K562 (cell line): ENCODE measurements around the gene TGFB1I1. TPM values are rescaled to one million over a fixed set of nuclear protein-coding genes. Genes with fewer than 3 reads are reported as not detected.

Experiments used
- ATAC-seq: fragments of 200-7000 bp; cut with Tn5 transposase; 3 replicates; pipeline ENCODE4 v1.9.1; 2020; ENCODE audit warnings: moderate library complexity
- BruUV-seq: library from RNA; stranded (reverse); fragments of 400-500 nt; replicated peaks from 2 replicates; lab custom pipeline; 2021; lab: Mats Ljungman, UMichigan
- CTCF ChIA-PET: fragments of 300-600 bp; formaldehyde crosslinking; extraction: SDS; loops from one replicate; lab custom pipeline; 2021; ENCODE audit warnings: low intra/inter-chr PET ratio; lab: Yijun Ruan, JAX
- POLR2A ChIA-PET: fragments of 300-600, 350-650 bp; sonication (Branson Sonifier 250); formaldehyde crosslinking; extraction: SDS; loops from one replicate; lab custom pipeline; 2021; ENCODE audit warnings: antibody characterized with exemption, inconsistent platforms; lab: Yijun Ruan, JAX
- DNase-seq, 4 experiments: peaks; one replicate each; pipeline versions ENCODE4 v3.0.0 to v3.0.0-alpha.2; 2011 to 2018; ENCODE audit warnings: low spot score in 3 of 4, mixed read lengths in 3 of 4; ENCODE audit errors: extremely low read depth in 1 of 4
- FAIRE-seq: peaks from 2 replicates; lab custom pipeline; 2011; peaks lifted over from hg19 to GRCh38; lab: Jason Lieb, UNC
- H2AFZ ChIP-seq: 2 replicates; pipeline ENCODE4 v1.6.0; 2011; ENCODE audit warnings: low read depth, low read length, control low read depth, inconsistent platforms
- H3K27ac ChIP-seq: fragments of 200-600 bp; 3 replicates; pipeline ENCODE4 v1.8.0; 2011; ENCODE audit warnings: low read depth, mild to moderate bottlenecking, control low read depth, inconsistent platforms, low read length, moderate library complexity, mixed read lengths; ENCODE audit errors: extremely low read depth
- H3K27me3 ChIP-seq, 2 experiments: fragments of 300-600 bp in 1 of 2; 2 replicates in 1 of 2; 3 replicates in 1 of 2; pipeline versions ENCODE4 v1.6.0 to v1.8.0; 2011; ENCODE audit warnings: inconsistent platforms in 2 of 2, low read length in 2 of 2, mild to moderate bottlenecking in 1 of 2, mixed read lengths in 1 of 2, moderate library complexity in 1 of 2; ENCODE audit not compliant: control insufficient read depth in 2 of 2, insufficient read depth in 2 of 2
- H3K36me3 ChIP-seq: fragments of 300-600 bp; 3 replicates; pipeline ENCODE4 v1.8.0; 2011; ENCODE audit warnings: mild to moderate bottlenecking, low read length, inconsistent platforms; ENCODE audit not compliant: control insufficient read depth, insufficient read depth
- H3K4me1 ChIP-seq, 2 experiments: fragments of 200-600 bp in 1 of 2; replicated peaks in 1 of 2; 2 replicates in 1 of 2; 3 replicates in 1 of 2; pipeline versions ENCODE4 v1.5.1 to v1.8.0; 2011; ENCODE audit warnings: inconsistent platforms in 2 of 2, low read length in 2 of 2, mild to moderate bottlenecking in 1 of 2, mixed read lengths in 1 of 2, moderate library complexity in 1 of 2; ENCODE audit not compliant: control insufficient read depth in 2 of 2, insufficient read depth in 2 of 2
- H3K4me2 ChIP-seq: 2 replicates; pipeline ENCODE4 v1.6.1; 2011; ENCODE audit warnings: low read length, control low read depth, inconsistent platforms, mixed read lengths; ENCODE audit not compliant: insufficient read depth
- H3K4me3 ChIP-seq: fragments of 200-600 bp; sonication (generic), shearing (Covaris generic); 2 replicates; pipeline ENCODE4 v1.5.1; 2016; ENCODE audit warnings: control low read depth, inconsistent platforms
- H3K79me2 ChIP-seq: fragments of 200-600 bp; 3 replicates; pipeline ENCODE4 v1.8.0; 2011; ENCODE audit warnings: low read length, inconsistent platforms; ENCODE audit not compliant: control insufficient read depth, insufficient read depth
- H3K9ac ChIP-seq, 2 experiments: 2 replicates each; pipeline versions ENCODE4 v1.6.0 to v1.6.1; 2011; ENCODE audit warnings: low read depth in 2 of 2, low read length in 2 of 2, control low read depth in 1 of 2, inconsistent platforms in 1 of 2, mild to moderate bottlenecking in 1 of 2, mixed read lengths in 1 of 2; ENCODE audit not compliant: insufficient read depth in 1 of 2
- H3K9me1 ChIP-seq: one replicate; pipeline ENCODE4 v1.6.0; 2011; ENCODE audit warnings: inconsistent platforms, mild to moderate bottlenecking, low read length, moderate library complexity; ENCODE audit not compliant: control insufficient read depth, insufficient read depth
- H3K9me3 ChIP-seq: replicated peaks from 2 replicates; pipeline ENCODE4 v1.5.1; 2011; ENCODE audit warnings: low read depth, low read length, inconsistent platforms; ENCODE audit not compliant: control insufficient read depth, insufficient read depth
- H4K20me1 ChIP-seq: replicated peaks from 2 replicates; pipeline ENCODE4 v1.6.1; 2011; ENCODE audit warnings: low read length, inconsistent platforms, mixed read lengths; ENCODE audit not compliant: control insufficient read depth, insufficient read depth
- MNT ChIP-seq, 2 experiments: fragments of 450-650 bp; conservative IDR thresholded peaks; 2 replicates each; pipeline ENCODE4 v1.6.1; 2017; ENCODE audit warnings: mild to moderate bottlenecking in 2 of 2, moderate library complexity in 2 of 2
- POLR2G ChIP-seq: fragments of 200-400 bp; formaldehyde crosslinking; IDR thresholded peaks from 2 replicates; pipeline ENCODE4 v1.6.1; 2017; ENCODE audit warnings: low read depth, mild to moderate bottlenecking, antibody characterized with exemption, low read length, moderate library complexity
- WGBS: fragments of 100-300 bp; shearing (Covaris generic); methylation state at CpG from one replicate; pipeline ENCODE4 v1.1.6; 2016; ENCODE audit warnings: low coverage, mixed read lengths; ENCODE audit not compliant: insufficient coverage; ENCODE audit errors: missing lambda C conversion rate; 5-methylcytosine and 5-hydroxymethylcytosine counted together
- in situ Hi-C: fragments of 300-500 bp; cut with MboI; formaldehyde crosslinking; loops from 4 replicates; pipeline ENCODE4 v1.15.0; 2018; ENCODE audit warnings: inconsistent platforms, mixed read lengths
- intact Hi-C: fragments of 100-400 bp; cut with micrococcal nuclease; formaldehyde crosslinking; loops from 2 replicates; pipeline ENCODE4 v1.14.2; 2022
- polyA plus RNA-seq, 8 experiments: library from polyadenylated mRNA; depleted of rRNA in 4 of 8; stranded (reverse) in 5 of 8; unstranded in 3 of 8; fragments of >200 nt; fragmentation: Nextera tagmentation in 2 of 8; fragmentation: Illumina TruSeq in 1 of 8; extraction: Ambion mirVana in 2 of 8; extraction: Trizol in 1 of 8; gene quantifications; 2 replicates each; pipeline versions ENCODE4 v1.2.1 to v1.2.3, GENCODE V29; 2011 to 2014; ENCODE audit warnings: inconsistent platforms in 1 of 8, missing spikeins in 1 of 8
- total RNA-seq, 7 experiments: library from RNA; depleted of rRNA in 6 of 7; stranded (reverse); fragments of >200 nt in 6 of 7; fragmentation: Illumina TruSeq in 2 of 7; extraction: Trizol in 2 of 7; gene quantifications; 2 replicates each; pipeline versions ENCODE4 v1.2.1 to v1.2.3, GENCODE V29; 2011 to 2021; ENCODE audit warnings: low replicate concordance in 1 of 7

Gene TGFB1I1
- total and polyA plus RNA-seq, 9 of the 15 experiments (the other 6 are each of a cell fraction or from before 2014, with no cell fraction given): 0.04 to 0.91 (median 0.19) TPM

- H3K27ac ChIP-seq: no peak overlapping the region
- intact Hi-C loops (no loop called here), in situ Hi-C loops (no loop called here)
- H3K36me3 ChIP-seq: no peaks in the 10 kb centered on the region; the same call in 1 of the 3 replicates
- TF ChIP-seq MNT (conservative IDR thresholded peaks at IDR 0.05) (no peak), POLR2G (peak; percentile 53)
- TF ChIP-seq, all 486 proteins: peak for 1
- H3K79me2 ChIP-seq: no peaks in the 10 kb centered on the region
- 28% methylated on average over 14 of the region's 14 CpGs for WGBS
- H4K20me1 ChIP-seq: no peaks in the 10 kb centered on the region
- CTCF ChIA-PET: interaction anchor here (0.7 kb wide), 1 partner anchor 225 kb away, joined by 4 read pairs; no protein-coding TSS in a partner anchor
- H3K27me3 ChIP-seq: no peaks in the 10 kb centered on the region
- H3K4me3 ChIP-seq: no peak overlapping the region
- no peaks in the 10 kb centered on the region for H3K9me3 ChIP-seq
- BruUV-seq: no TSS peak
- no peak overlapping the region for H3K4me2 ChIP-seq
- DNase-seq: peak; percentile 32 to 42 (median 38)
- H3K4me1 ChIP-seq: peaks cover 17 to 26% of the 10 kb centered on the region in 2 experiments
- peak overlapping the region; percentile 69 for H2AFZ ChIP-seq
- no peak for FAIRE-seq
- peak overlapping the region in 1 of 2 experiments; percentile 86; a peak in 1 of 4 replicates for H3K9ac ChIP-seq
- POLR2A ChIA-PET: interaction anchor here (0.7 to 4.3 kb wide), 5 partner anchors 11 to 69 kb away, joined by 3 to 20 read pairs (median 3); partner anchors contain the start of gene RUSF1
- peak; percentile 74 for ATAC-seq
- no peaks in the 10 kb centered on the region for H3K9me1 ChIP-seq
Observed at GRCh38 chr16:31484491-31485171, 12.7 kb downstream of the TGFB1I1 start.
